HG03575 (cell line): ENCODE data around the gene MMS19.
"Not testable (repeated sequence)": the region's sequence is repeated elsewhere in the genome, so short reads cannot be mapped to it uniquely, and the experiment has no call there.

ENCODE experiments used
- ATAC-seq: cut with Tn5 transposase; IDR thresholded peaks from one replicate; pipeline ENCODE4 v1.9.1; 2021; ENCODE audit not compliant: unreplicated experiment, insufficient number of reproducible peaks, low FRiP score; ENCODE audit errors: extremely low read depth

Gene MMS19

GRCh38 chr10:97445357-97445721 lies 52.9 kb downstream of the MMS19 start:
- ATAC-seq: no peak

- no peak for ATAC-seq
Measured at GRCh38 chr10:97444212-97444611, 54.0 kb downstream of the MMS19 start.

GRCh38 chr10:97442277-97442676 lies 55.9 kb downstream of the MMS19 start:
- ATAC-seq: no peak

- ATAC-seq: no peak
Measured at GRCh38 chr10:97435211-97435610, 63.0 kb downstream of the MMS19 start.

GRCh38 chr10:97434557-97434956 lies 63.7 kb downstream of the MMS19 start:
- no peak for ATAC-seq

GRCh38 chr10:97434055-97434454 lies 64.2 kb downstream of the MMS19 start:
- no peak for ATAC-seq

GRCh38 chr10:97428572-97428981 lies 69.6 kb downstream of the MMS19 start:
- ATAC-seq: no peak

- ATAC-seq: no peak
Measured at GRCh38 chr10:97427571-97428179, 70.5 kb downstream of the MMS19 start.

- no peak for ATAC-seq
Measured at GRCh38 chr10:97426776-97427570, 71.2 kb downstream of the MMS19 start.

GRCh38 chr10:97425964-97426775 lies 72.1 kb downstream of the MMS19 start, which contains the start of gene PGAM1:
PGAM1 (plus strand) TSS chr10:97426191; CDS start chr10:97426308, 117 bp downstream.
- peak; percentile 53 for ATAC-seq

GRCh38 chr10:97423757-97424098 lies 74.5 kb downstream of the MMS19 start:
- not testable (repeated sequence) for ATAC-seq

GRCh38 chr10:97416565-97416964 lies 81.7 kb downstream of the MMS19 start:
- no peak for ATAC-seq

GRCh38 chr10:97412891-97413304 lies 85.3 kb downstream of the MMS19 start:
- no peak for ATAC-seq

- ATAC-seq: no peak
Measured at GRCh38 chr10:97411406-97411805, 86.8 kb downstream of the MMS19 start.

- ATAC-seq: no peak
Measured at GRCh38 chr10:97408496-97408992, 89.7 kb downstream of the MMS19 start.
